BLaER1 treated with 17β-estradiol and CSF1 and Interleukin-3, amounts not matched to agents 10 nM and 100 nM (cell line): ENCODE results near the gene CGB2.
"Not testable (repeated sequence)": the region's sequence is repeated elsewhere in the genome, so short reads cannot be mapped to it uniquely, and the experiment has no call there.

Experiments
- H3K27ac ChIP-seq, 11 experiments: shearing (Covaris generic); formaldehyde crosslinking; 2 replicates each; pipeline ENCODE4 v1.8.1; 2022
- H3K27me3 ChIP-seq, 11 experiments: shearing (Covaris generic); formaldehyde crosslinking; 2 replicates each; pipeline ENCODE4 v1.8.1; 2022
- H3K36me3 ChIP-seq, 11 experiments: shearing (Covaris generic); formaldehyde crosslinking; 2 replicates each; pipeline ENCODE4 v1.8.1; 2022
- H3K4me1 ChIP-seq, 10 experiments: shearing (Covaris generic); formaldehyde crosslinking; 2 replicates each; pipeline ENCODE4 v1.8.1; 2022
- H3K4me2 ChIP-seq, 11 experiments: shearing (Covaris generic); formaldehyde crosslinking; 2 replicates each; pipeline ENCODE4 v1.8.1; 2022
- H3K4me3 ChIP-seq, 10 experiments: shearing (Covaris generic); formaldehyde crosslinking; 2 replicates each; pipeline ENCODE4 v1.8.1; 2022
- H3K9ac ChIP-seq, 11 experiments: shearing (Covaris generic); formaldehyde crosslinking; 2 replicates each; pipeline ENCODE4 v1.8.1; 2022
- H3K9me3 ChIP-seq, 11 experiments: shearing (Covaris generic); formaldehyde crosslinking; replicated peaks in 1 of 11; 2 replicates each; pipeline ENCODE4 v1.8.1; 2022
- H4K20me1 ChIP-seq, 11 experiments: shearing (Covaris generic); formaldehyde crosslinking; 2 replicates each; pipeline ENCODE4 v1.8.1; 2022
- Cebpa-rat ChIP-seq, 11 experiments: shearing (Covaris generic); IDR thresholded peaks; 2 replicates each; pipeline ENCODE4 v1.8.1; 2022

CGB2 gene

DNA sequence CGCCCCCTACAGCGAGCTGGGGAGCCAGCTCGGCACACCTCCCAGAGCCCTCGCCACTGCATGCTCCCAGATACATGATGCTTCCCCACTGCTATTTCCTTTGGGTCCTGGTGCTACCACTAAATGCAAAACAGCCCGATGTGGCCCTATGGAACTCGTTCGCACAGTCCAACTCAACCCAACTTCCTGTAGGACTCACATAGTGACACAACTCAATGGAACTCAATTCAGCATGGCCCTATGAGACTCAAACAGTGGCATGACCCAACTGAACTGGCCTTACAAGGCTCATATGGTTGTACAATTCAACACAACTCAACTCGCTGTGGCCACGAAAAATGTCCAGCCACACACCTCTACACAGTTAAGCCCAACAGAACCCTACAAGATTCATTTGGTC, 37.3 kb downstream of the CGB2 start:
- TF ChIP-seq Cebpa-rat (IDR thresholded peaks at IDR 0.05), result no peak

DNA sequence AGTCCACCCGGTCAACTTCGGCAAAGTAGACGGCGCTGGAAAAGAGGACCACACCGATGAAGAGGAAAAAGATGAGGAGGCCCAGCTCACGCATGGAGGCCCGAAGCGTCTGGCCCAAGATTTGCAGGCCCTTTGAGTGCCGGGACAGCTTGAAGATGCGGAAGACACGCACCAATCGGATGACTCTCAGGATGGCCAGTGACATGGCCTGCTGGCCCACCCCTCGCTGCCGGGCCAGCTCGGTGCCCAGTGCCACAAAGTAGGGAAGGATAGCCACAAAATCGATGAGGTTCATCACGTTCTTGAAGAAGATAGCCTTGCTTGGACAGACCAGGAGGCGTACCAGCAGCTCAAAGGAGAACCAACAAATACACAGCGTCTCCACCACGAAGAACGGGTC, 38.7 kb downstream of the CGB2 start:
- H3K9ac ChIP-seq, result no peak overlapping the region
- H3K9me3 ChIP-seq, result peaks cover 0 to 10% (median 0%) of the 10 kb centered on the region in 11 experiments; a peak in 1 of 22 replicates
- peaks cover 27 to 40% (median 35%) of the 10 kb centered on the region in 11 experiments for H3K27me3 ChIP-seq
- peaks cover 0 to 11% (median 7%) of the 10 kb centered on the region in 10 experiments; a peak in 10 of 20 replicates for H3K4me1 ChIP-seq
- TF ChIP-seq Cebpa-rat (IDR thresholded peaks at IDR 0.05), result no peak
- H4K20me1 ChIP-seq, result peaks cover 0 to 8% (median 0%) of the 10 kb centered on the region in 11 experiments; a peak in 1 of 22 replicates
- no peak overlapping the region for H3K4me2 ChIP-seq
- H3K4me3 ChIP-seq, result no peak overlapping the region
- H3K27ac ChIP-seq, result no peak overlapping the region
- no peaks in the 10 kb centered on the region for H3K36me3 ChIP-seq

More for the DNA sequence above, 37.3 kb downstream of the CGB2 start:
- H3K27ac ChIP-seq, result no peak overlapping the region
- H3K27me3 ChIP-seq, result peaks cover 41 to 54% (median 49%) of the 10 kb centered on the region in 11 experiments
- no peak overlapping the region for H3K4me3 ChIP-seq
- no peak overlapping the region for H3K4me2 ChIP-seq
- peaks cover 0 to 9% (median 4%) of the 10 kb centered on the region in 10 experiments; a peak in 10 of 20 replicates for H3K4me1 ChIP-seq
- H3K36me3 ChIP-seq, result no peaks in the 10 kb centered on the region
- H3K9me3 ChIP-seq, result peaks cover 0 to 10% (median 0%) of the 10 kb centered on the region in 11 experiments; a peak in 1 of 22 replicates
- H3K9ac ChIP-seq, result no peak overlapping the region
- peaks cover 0 to 8% (median 0%) of the 10 kb centered on the region in 11 experiments; a peak in 4 of 22 replicates for H4K20me1 ChIP-seq

DNA sequence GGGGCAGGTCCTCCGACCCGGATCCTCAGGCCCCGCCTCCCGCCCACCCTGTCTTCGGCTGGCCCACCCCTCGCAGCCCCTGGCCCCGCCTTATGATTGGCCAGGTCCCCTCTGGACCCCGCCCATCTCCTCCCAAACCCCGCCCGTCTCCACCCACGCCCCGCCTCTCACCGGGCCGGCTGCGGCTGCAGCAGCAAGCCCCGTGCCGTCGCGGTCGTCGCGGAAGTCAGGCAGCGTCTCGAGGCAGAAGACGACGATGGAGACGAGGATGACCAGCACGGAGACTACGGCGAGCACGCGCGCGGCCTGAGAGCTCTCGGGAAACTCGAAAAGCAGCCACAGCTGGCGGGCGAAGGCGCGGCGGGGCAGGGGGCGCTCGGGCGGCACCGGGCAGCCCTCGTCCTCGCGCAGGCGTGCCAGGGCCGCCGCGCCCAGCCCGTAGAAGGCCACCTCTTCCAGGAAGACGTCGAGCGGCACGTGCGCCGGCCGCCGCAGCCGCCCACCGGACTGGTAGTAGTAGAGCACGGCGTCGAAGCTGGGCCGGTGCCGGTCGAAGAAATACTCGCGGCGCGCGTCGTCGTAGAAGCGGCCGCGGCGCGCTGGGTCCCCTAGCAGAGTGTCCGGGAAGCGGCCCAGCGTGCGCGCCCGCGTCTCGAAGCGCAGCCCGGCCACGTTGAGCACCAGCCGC, 40.3 kb downstream of the CGB2 start:
- peaks cover 11 to 24% (median 19%) of the 10 kb centered on the region in 11 experiments for H3K27me3 ChIP-seq

DNA sequence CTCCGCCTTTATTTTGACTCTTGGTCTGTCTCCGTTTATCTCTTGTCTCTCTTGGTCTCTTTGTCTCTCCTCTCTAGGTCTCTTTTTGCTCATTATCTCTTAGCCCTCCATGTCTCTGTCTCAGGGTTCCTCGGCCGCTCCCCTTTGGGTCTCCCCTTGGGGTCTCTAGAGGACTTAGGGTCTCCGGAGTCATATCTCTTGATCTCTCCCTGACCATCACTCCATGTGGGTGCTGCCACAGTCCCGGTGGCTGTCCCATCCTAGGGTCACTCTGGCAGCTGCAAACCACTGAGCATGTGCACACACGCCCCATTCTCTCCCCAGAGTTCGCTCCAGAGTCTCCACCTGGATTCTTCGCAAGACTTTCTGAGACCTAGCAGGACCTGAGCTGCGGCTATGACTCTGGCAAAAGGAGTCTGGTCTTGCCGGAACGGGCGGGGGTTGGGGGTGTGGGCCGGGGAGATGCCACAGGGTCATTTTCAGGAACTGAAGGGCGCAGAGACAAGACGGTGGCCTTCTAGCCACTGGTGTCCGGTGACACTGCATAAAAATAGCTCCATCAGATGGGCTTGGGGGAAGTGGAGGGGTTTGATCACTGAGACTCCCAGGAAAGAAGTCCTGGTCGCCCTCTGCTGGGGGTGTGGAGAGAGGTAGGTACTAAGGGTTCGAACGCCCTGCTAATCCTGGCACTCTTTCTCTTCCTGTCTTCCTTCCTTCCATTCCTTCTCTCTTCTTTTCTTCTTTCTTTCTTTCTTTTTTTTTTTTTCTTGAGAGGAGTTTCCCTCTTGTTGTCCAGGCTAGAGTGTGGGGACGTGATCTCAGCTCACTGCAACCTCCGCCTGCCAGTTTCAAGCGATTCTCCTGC, 42.1 kb downstream of the CGB2 start:
- Histone ChIP-seq H3K36me3 (no peaks in the 10 kb centered on the region), H3K27me3 (peaks cover 0 to 7% (median 2%) of the 10 kb centered on the region in 11 experiments; a peak in 9 of 22 replicates), H3K9ac (no peak overlapping the region; a peak in 1 of 22 replicates), H3K4me2 (peak overlapping the region in 6 of 11 experiments; percentile 2 to 48 (median 22); a peak in 9 of 22 replicates), H4K20me1 (no peaks in the 10 kb centered on the region), H3K4me3 (no peak overlapping the region), H3K27ac (no peak overlapping the region), H3K9me3 (peaks cover 0 to 10% (median 0%) of the 10 kb centered on the region in 11 experiments; a peak in 1 of 22 replicates), H3K4me1 (peaks cover 0 to 11% (median 7%) of the 10 kb centered on the region in 10 experiments; a peak in 10 of 20 replicates)
- no peak for TF ChIP-seq Cebpa-rat (IDR thresholded peaks at IDR 0.05)

More for the DNA sequence above, 40.3 kb downstream of the CGB2 start:
- no peak for TF ChIP-seq Cebpa-rat (IDR thresholded peaks at IDR 0.05)
- Histone ChIP-seq H4K20me1 (no peaks in the 10 kb centered on the region), H3K36me3 (no peaks in the 10 kb centered on the region), H3K4me1 (peaks cover 0 to 11% (median 7%) of the 10 kb centered on the region in 10 experiments; a peak in 10 of 20 replicates), H3K4me2 (no peak overlapping the region), H3K9me3 (peaks cover 0 to 10% (median 0%) of the 10 kb centered on the region in 11 experiments; a peak in 1 of 22 replicates), H3K27ac (no peak overlapping the region), H3K9ac (no peak overlapping the region), H3K4me3 (no peak overlapping the region)

GRCh38 chr19:49074869-49075268, 43.2 kb downstream of the CGB2 start:
- Histone ChIP-seq H3K4me1 (peaks cover 0 to 11% (median 7%) of the 10 kb centered on the region in 10 experiments; a peak in 10 of 20 replicates), H3K9me3 (peaks cover 0 to 10% (median 0%) of the 10 kb centered on the region in 11 experiments; a peak in 1 of 22 replicates)
- H3K4me3 ChIP-seq, H3K27ac ChIP-seq, H3K36me3 ChIP-seq, H3K27me3 ChIP-seq, H3K9ac ChIP-seq, H4K20me1 ChIP-seq, H3K4me2 ChIP-seq: not testable (repeated sequence)

- Histone ChIP-seq H3K27me3 (no peaks in the 10 kb centered on the region), H3K4me2 (no peak overlapping the region), H3K9me3 (peaks cover 0 to 8% (median 0%) of the 10 kb centered on the region in 11 experiments; a peak in 2 of 22 replicates), H3K36me3 (no peaks in the 10 kb centered on the region), H3K9ac (no peak overlapping the region), H3K27ac (no peak overlapping the region), H4K20me1 (peaks cover 0 to under 1% (median 0%) of the 10 kb centered on the region in 11 experiments; a peak in 6 of 22 replicates), H3K4me3 (no peak overlapping the region), H3K4me1 (peaks cover 4 to 10% (median 6%) of the 10 kb centered on the region in 10 experiments; a peak in 18 of 20 replicates)
- TF ChIP-seq Cebpa-rat (IDR thresholded peaks at IDR 0.05), result no peak
These were observed 48.7 kb downstream of the CGB2 start for GRCh38 chr19:49080392-49080791.

- Histone ChIP-seq H3K9me3 (peaks cover 0 to 8% (median 0%) of the 10 kb centered on the region in 11 experiments; a peak in 2 of 22 replicates), H3K4me2 (no peak overlapping the region), H3K27ac (no peak overlapping the region), H3K4me3 (no peak overlapping the region), H4K20me1 (peaks cover 5 to 10% (median 8%) of the 10 kb centered on the region in 11 experiments; a peak in 21 of 22 replicates), H3K36me3 (peaks cover 0 to 3% (median 1%) of the 10 kb centered on the region in 11 experiments; a peak in 14 of 22 replicates), H3K9ac (no peak overlapping the region; a peak in 1 of 22 replicates), H3K27me3 (no peaks in the 10 kb centered on the region), H3K4me1 (peaks cover 5 to 12% (median 7%) of the 10 kb centered on the region in 10 experiments)
- TF ChIP-seq Cebpa-rat (IDR thresholded peaks at IDR 0.05), result no peak
These were observed 49.6 kb downstream of the CGB2 start for GRCh38 chr19:49081273-49081672.
